Measurements from ENCODE around the gene ACADVL. TPM values are rescaled to one million over a fixed set of nuclear protein-coding genes. Genes with fewer than 3 reads are reported as not detected.

ACADVL gene
- polyA plus RNA-seq, 1 experiment, result 217 TPM

DNA sequence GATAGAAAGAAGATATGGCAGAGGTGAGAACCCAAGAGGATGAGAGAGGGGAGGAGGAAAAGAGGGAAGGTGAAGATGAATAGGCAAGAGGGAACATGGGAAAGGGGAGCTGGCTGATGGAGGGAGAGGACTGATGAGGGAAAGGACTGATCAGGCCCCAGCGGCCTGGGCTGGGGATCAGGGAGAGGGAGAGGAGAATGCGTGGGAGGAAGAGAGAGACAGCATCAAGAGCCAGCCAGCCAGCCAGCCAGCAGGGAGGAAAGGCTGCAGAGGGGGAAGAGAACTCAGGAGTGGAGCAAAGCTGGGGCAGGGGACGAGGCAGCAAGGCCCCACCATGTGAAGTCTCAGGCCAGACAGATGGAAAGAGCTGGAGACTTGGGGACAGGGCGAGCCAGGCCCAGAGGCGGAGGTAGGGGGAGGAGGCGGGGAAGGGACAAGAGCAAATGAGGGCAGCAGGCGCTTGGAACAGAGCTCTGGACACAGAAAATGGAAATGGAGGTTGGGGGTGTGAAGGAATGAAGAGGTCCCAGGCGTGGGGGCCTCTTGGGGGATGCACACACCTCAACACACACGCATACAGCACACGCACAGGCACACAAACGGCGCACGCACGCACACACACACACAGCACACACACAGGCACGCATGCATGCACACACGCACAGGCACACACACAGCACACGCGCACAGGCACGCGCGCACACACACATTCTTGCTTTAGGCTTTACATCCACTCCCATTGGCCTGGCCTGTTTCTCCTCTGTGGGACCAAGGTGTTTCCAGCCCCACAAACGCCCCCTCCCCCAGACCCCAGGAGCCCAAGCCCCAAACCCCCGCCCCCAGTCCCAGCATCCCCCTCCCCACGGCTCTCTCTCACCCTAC, 12.4 kb upstream of the ACADVL start:
- no peaks in the 10 kb centered on the region; the same call in 1 of the 2 replicates for H3K9me3 ChIP-seq (ENCODE audit: control insufficient read depth, insufficient read depth, low read length)
- no peak for DNase-seq (ENCODE audit: low read depth, low spot score)
- H3K27ac ChIP-seq (ENCODE audit: low read depth, low read length), result no peak overlapping the region
- H3K4me3 ChIP-seq (ENCODE audit: low read depth, low read length), result no peak overlapping the region
- POLR2A ChIA-PET, result no interaction called here
- no peaks in the 10 kb centered on the region for H3K27me3 ChIP-seq (ENCODE audit: control insufficient read depth, insufficient read depth, low read length)
- CTCF ChIA-PET, result interaction anchor here (0.6 kb wide), 1 partner anchor 30 kb away, joined by 3 read pairs; no protein-coding TSS in a partner anchor
- no peak for TF ChIP-seq CTCF (IDR thresholded peaks at IDR 0.05; ENCODE audit: low read depth, low read length)

DNA sequence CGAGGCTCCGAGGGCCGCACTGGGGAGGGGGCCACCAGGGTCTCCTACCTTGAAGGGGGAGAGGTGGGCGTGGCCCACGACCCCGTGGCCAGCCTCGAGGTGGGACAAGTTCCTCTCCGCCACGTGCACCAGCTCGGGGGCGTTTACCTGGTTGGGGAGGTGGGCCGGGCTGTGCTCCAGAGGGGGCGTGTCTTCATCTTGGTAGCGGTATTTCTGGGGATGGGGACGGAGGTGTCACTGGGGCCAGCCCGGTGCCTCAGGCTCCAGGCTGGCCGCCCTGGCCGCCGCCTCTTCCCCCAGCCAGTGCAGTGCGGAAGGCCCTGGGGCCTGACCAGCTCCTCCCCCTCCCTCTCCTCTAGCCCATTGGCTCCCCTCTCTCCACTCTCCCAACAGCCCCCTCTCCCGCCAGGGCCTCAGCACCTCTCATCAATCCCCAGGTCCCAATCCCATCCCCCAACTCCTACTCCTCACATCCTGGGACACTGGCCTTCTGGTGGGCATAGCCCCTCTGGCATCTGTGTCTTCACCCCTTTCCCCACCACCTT, 11.6 kb upstream of the ACADVL start:
- POLR2A ChIA-PET, result no interaction called here
- DNase-seq (ENCODE audit: low read depth, low spot score), result no peak
- Histone ChIP-seq H3K4me3 (ENCODE audit: low read depth, low read length) (no peak overlapping the region), H3K9me3 (ENCODE audit: control insufficient read depth, insufficient read depth, low read length) (no peaks in the 10 kb centered on the region; the same call in 1 of the 2 replicates), H3K27ac (ENCODE audit: low read depth, low read length) (no peak overlapping the region), H3K27me3 (ENCODE audit: control insufficient read depth, insufficient read depth, low read length) (no peaks in the 10 kb centered on the region)
- CTCF ChIA-PET, result no interaction called here
- no peak for TF ChIP-seq CTCF (IDR thresholded peaks at IDR 0.05; ENCODE audit: low read depth, low read length)

- no peak for DNase-seq (ENCODE audit: low read depth, low spot score)
- TF ChIP-seq CTCF (IDR thresholded peaks at IDR 0.05; ENCODE audit: low read depth, low read length), result no peak
- CTCF ChIA-PET, result no interaction called here
- Histone ChIP-seq H3K27me3 (ENCODE audit: control insufficient read depth, insufficient read depth, low read length) (no peaks in the 10 kb centered on the region), H3K27ac (ENCODE audit: low read depth, low read length) (no peak overlapping the region), H3K9me3 (ENCODE audit: control insufficient read depth, insufficient read depth, low read length) (no peaks in the 10 kb centered on the region; the same call in 1 of the 2 replicates), H3K4me3 (ENCODE audit: low read depth, low read length) (no peak overlapping the region)
- POLR2A ChIA-PET, result no interaction called here
Measured at GRCh38 chr17:7208754-7209460, 10.8 kb upstream of the ACADVL start.

DNA sequence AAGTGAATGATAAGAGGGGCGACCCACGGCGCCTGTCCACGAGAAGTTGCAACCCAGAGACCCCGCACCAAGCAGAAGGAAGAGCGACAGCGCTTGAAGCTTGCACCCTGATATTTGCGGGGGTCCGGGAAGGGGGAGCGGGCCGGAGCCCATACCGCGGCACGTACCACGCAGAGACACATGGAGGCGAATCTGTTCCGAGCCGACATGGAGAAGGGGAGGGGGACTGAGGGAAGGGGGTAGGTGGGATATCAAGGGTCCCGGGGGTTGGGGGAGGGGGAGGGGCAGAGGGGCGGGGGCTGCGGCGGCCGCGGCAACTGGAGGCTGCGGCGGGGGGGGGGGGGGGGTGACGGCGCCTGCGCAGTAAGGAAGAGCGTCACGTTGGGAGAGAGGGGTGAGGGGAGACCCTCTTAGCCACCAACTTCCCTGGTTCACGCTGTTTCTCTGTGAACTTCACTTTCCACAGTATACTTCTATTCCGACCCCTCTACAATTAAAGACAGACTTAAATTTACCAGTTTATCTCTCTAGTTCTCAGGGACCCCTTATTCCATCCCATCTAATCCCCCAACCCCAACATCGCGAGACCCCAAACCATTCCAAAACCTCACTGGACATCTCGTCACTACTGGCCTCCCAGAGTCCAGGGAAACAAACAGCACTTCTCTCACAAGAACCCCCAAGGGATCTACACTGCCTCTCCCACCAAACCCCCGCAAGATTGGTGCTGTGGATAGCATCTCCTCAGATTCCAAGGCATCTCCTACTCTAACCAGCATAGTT, 8.1 kb upstream of the ACADVL start:
- Histone ChIP-seq H3K27ac (ENCODE audit: low read depth, low read length) (no peak overlapping the region), H3K4me3 (ENCODE audit: low read depth, low read length) (no peak overlapping the region), H3K27me3 (ENCODE audit: control insufficient read depth, insufficient read depth, low read length) (no peaks in the 10 kb centered on the region), H3K9me3 (ENCODE audit: control insufficient read depth, insufficient read depth, low read length) (no peaks in the 10 kb centered on the region)
- CTCF ChIA-PET, result no interaction called here
- TF ChIP-seq CTCF (IDR thresholded peaks at IDR 0.05; ENCODE audit: low read depth, low read length), result no peak
- POLR2A ChIA-PET, result no interaction called here
- no peak for DNase-seq (ENCODE audit: low read depth, low spot score)

Data from AG04450 (cell line).